ENCODE results near the gene PLA2G1B.

GRCh38 chr12:120286768-120287490 lies 40.6 kb downstream of the PLA2G1B start:
- TF ChIP-seq CTCF (IDR thresholded peaks at IDR 0.05) (no peak), POLR2AphosphoS5 (IDR thresholded peaks at IDR 0.05) (no peak), POLR2A (IDR thresholded peaks at IDR 0.05; ENCODE audit: low read depth) (no peak), EP300 (IDR thresholded peaks at IDR 0.05) (no peak)
